ENCODE results near the gene E2F7.
"Not testable (repeated sequence)": the region's sequence is repeated elsewhere in the genome, so short reads cannot be mapped to it uniquely, and the experiment has no call there.

DNA sequence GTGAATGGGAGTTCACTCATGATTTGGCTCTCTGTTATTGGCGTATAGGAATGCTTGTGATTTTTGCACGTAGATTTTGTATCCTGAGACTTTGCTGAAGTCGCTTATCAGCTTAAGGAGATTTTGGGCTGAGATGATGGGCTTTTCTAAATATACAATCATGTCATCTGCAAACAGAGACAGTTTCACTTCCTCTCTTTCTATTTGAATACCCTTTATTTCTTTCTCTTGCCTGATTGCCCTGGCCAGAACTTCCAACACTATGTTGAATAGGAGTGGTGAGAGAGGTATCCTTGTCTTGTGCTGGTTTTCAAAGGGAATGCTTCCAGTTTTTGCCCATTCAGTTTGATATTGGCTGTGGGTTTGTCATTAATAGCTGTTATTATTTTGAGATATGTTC lies 26.9 kb upstream of the E2F7 start:
- TF ChIP-seq, protein P1, sequence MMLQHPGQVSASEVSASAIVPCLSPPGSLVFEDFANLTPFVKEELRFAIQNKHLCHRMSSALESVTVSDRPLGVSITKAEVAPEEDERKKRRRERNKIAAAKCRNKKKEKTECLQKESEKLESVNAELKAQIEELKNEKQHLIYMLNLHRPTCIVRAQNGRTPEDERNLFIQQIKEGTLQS (CRISPR knock-in tag; IDR thresholded peaks at IDR 0.05) = not testable (repeated sequence)
- not testable (repeated sequence) for TF ChIP-seq ZNF18 (CRISPR knock-in tag; IDR thresholded peaks at IDR 0.05; ENCODE audit: insufficient replicate concordance); POLR2A (IDR thresholded peaks at IDR 0.05; ENCODE audit: insufficient read depth in 1 of 2, low read depth in 2 of 2, low read length in 2 of 2); JUNB (CRISPR knock-in tag; IDR thresholded peaks at IDR 0.05; ENCODE audit: borderline replicate concordance)
